Measurements from ENCODE around the gene TLR4. TPM values are rescaled to one million over a fixed set of nuclear protein-coding genes. Genes with fewer than 3 reads are reported as not detected.

Gene TLR4
- total RNA-seq, 1 experiment from 2014 or later: 0.07 TPM

DNA sequence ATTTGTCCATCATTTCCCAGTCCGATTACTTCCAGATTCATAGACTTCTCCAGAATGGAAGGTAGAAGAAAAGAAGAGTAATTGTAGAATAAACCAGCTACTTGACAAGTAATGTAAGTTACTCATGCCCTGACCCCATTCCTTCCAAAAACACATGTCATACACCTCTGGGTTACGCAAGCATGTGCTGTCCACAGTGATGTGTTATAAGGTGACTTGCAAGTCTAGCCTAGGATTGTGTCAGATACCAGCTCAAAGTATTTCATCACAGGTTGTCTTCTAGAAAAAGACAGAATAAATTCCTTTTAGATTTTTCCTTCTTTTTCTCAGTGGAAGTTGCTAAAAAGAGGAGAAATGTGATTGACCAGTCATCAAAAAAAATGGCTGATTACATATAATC, 8.0 kb upstream of the TLR4 start:
- no peaks in the 10 kb centered on the region for H3K4me1 Mint-ChIP-seq
- WGBS (ENCODE audit: extremely low coverage, insufficient read length, low lambda C conversion rate): no CpG with 5 or more reads among the region's 2 CpGs

More for the DNA sequence above, 8.0 kb upstream of the TLR4 start:
- Histone ChIP-seq H3T11ph (ENCODE audit: low read length) (no peak overlapping the region), H3K9ac (ENCODE audit: extremely low read depth, insufficient read length, low read length) (no peak overlapping the region), H3K23me2 (ENCODE audit: insufficient read length, low read depth, low read length, poor library complexity, severe bottlenecking) (no peaks in the 10 kb centered on the region), H2BK120ac (ENCODE audit: low read depth, low read length, poor library complexity, severe bottlenecking) (no peak overlapping the region), H4K20me1 (ENCODE audit: control insufficient read depth, insufficient read depth, insufficient read length) (no peaks in the 10 kb centered on the region), H2BK12ac (ENCODE audit: insufficient read length, low read depth, low read length) (no peak overlapping the region), H2AFZ (ENCODE audit: low read length) (no peak overlapping the region), H3K9me3 (ENCODE audit: control insufficient read depth, low read depth, low read length) (no peaks in the 10 kb centered on the region), H4K8ac (replicated peaks; ENCODE audit: insufficient read length, low read depth, low read length) (no peak overlapping the region), H3K27ac (ENCODE audit: insufficient read length, low read depth, low read length) (no peak overlapping the region), H3K4me1 (ENCODE audit: insufficient read depth, low read length) (no peaks in the 10 kb centered on the region), H2AK5ac (ENCODE audit: insufficient read length, low read length) (no peak overlapping the region), H3K79me2 (ENCODE audit: insufficient read depth, low read length) (no peaks in the 10 kb centered on the region), H3K4me2 (ENCODE audit: insufficient read depth, insufficient read length, low read length) (no peak overlapping the region), H3K14ac (ENCODE audit: insufficient read depth, low read length) (no peak overlapping the region), H4K91ac (ENCODE audit: insufficient read length, low read depth, low read length) (no peak overlapping the region), H3K56ac (ENCODE audit: insufficient read length, low read depth, low read length) (no peak overlapping the region), H3K27me3 (ENCODE audit: insufficient read depth, low read length) (no peaks in the 10 kb centered on the region; the same call in 1 of the 2 replicates), H2BK20ac (ENCODE audit: low read depth, low read length, poor library complexity, severe bottlenecking) (no peak overlapping the region), H2BK15ac (ENCODE audit: low read depth, low read length) (no peak overlapping the region), H4K5ac (ENCODE audit: insufficient read length, low read depth, low read length) (no peak overlapping the region), H2BK5ac (ENCODE audit: insufficient read length, low read length) (no peak overlapping the region), H3K4ac (ENCODE audit: low read depth, low read length) (no peak overlapping the region), H3K79me1 (ENCODE audit: insufficient read depth, low read depth, low read length, poor library complexity, severe bottlenecking) (no peaks in the 10 kb centered on the region), H3K18ac (ENCODE audit: insufficient read length, low read depth, low read length) (no peak overlapping the region), H3K23ac (ENCODE audit: insufficient read length, low read depth, low read length) (no peak overlapping the region)
- no peak overlapping the region for H3K4me3 Mint-ChIP-seq
- peaks cover 0 to 11% (median 3%) of the 10 kb centered on the region in 3 experiments; a peak in 3 of 7 replicates for H3K36me3 Mint-ChIP-seq (ENCODE audit: insufficient read depth in 1 of 3, low read depth in 3 of 3)
- DNase-seq: no peak
- H3K27ac Mint-ChIP-seq: no peak overlapping the region
- TF ChIP-seq, protein P1, sequence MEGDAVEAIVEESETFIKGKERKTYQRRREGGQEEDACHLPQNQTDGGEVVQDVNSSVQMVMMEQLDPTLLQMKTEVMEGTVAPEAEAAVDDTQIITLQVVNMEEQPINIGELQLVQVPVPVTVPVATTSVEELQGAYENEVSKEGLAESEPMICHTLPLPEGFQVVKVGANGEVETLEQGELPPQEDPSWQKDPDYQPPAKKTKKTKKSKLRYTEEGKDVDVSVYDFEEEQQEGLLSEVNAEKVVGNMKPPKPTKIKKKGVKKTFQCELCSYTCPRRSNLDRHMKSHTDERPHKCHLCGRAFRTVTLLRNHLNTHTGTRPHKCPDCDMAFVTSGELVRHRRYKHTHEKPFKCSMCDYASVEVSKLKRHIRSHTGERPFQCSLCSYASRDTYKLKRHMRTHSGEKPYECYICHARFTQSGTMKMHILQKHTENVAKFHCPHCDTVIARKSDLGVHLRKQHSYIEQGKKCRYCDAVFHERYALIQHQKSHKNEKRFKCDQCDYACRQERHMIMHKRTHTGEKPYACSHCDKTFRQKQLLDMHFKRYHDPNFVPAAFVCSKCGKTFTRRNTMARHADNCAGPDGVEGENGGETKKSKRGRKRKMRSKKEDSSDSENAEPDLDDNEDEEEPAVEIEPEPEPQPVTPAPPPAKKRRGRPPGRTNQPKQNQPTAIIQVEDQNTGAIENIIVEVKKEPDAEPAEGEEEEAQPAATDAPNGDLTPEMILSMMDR (conservative IDR thresholded peaks at IDR 0.05): no peak
- H3K27me3 Mint-ChIP-seq (ENCODE audit: low read depth): no peaks in the 10 kb centered on the region
- H3K9me3 Mint-ChIP-seq: peaks cover 10% of the 10 kb centered on the region in 2 experiments
